NCI-H1092 (cell line): Measurements from ENCODE around the gene HELZ.
"Not testable (repeated sequence)": the region's sequence is repeated elsewhere in the genome, so short reads cannot be mapped to it uniquely, and the experiment has no call there.

Experiments used
- DNase-seq: peaks from one replicate; lab custom pipeline; 2025; lab: John Stamatoyannopoulos, UW

The HELZ gene

GRCh38 chr17:67051155-67051538 is 193.8 kb downstream of the HELZ start:
- no peak for DNase-seq

- no peak for DNase-seq
These were observed 194.4 kb downstream of the HELZ start for GRCh38 chr17:67050471-67051154.

- DNase-seq, result no peak
These were observed 194.9 kb downstream of the HELZ start for GRCh38 chr17:67050066-67050465.

GRCh38 chr17:67049025-67049739 is 195.8 kb downstream of the HELZ start:
- DNase-seq, result no peak

- DNase-seq, result no peak
These were observed 197.6 kb downstream of the HELZ start for GRCh38 chr17:67047382-67047781.

- no peak for DNase-seq
These were observed 198.6 kb downstream of the HELZ start for GRCh38 chr17:67046398-67046797.

- DNase-seq, result no peak
These were observed 200.1 kb downstream of the HELZ start for GRCh38 chr17:67044940-67045339.

- no peak for DNase-seq
These were observed 200.8 kb downstream of the HELZ start, which contains the start of gene CACNG1 for GRCh38 chr17:67044016-67044772. Gene CACNG1, plus strand, starts transcription at chr17:67044554. Its CDS starts 107 bp downstream, at chr17:67044661.

- DNase-seq, result no peak
These were observed 201.7 kb downstream of the HELZ start for GRCh38 chr17:67043283-67043682.

GRCh38 chr17:67041941-67042899 is 202.8 kb downstream of the HELZ start:
- no peak for DNase-seq

GRCh38 chr17:67041531-67041930 is 203.5 kb downstream of the HELZ start:
- DNase-seq, result no peak

- not testable (repeated sequence) for DNase-seq
These were observed 203.9 kb downstream of the HELZ start for GRCh38 chr17:67041119-67041518.

GRCh38 chr17:67040652-67041051 is 204.3 kb downstream of the HELZ start:
- DNase-seq, result no peak

- no peak for DNase-seq
These were observed 206.1 kb downstream of the HELZ start for GRCh38 chr17:67038861-67039365.

GRCh38 chr17:67035131-67036083 is 209.6 kb downstream of the HELZ start:
- DNase-seq, result no peak

GRCh38 chr17:67033613-67034012 is 211.4 kb downstream of the HELZ start:
- DNase-seq, result no peak

GRCh38 chr17:67032985-67033384 is 212.0 kb downstream of the HELZ start:
- DNase-seq, result no peak

- no peak for DNase-seq
These were observed 212.6 kb downstream of the HELZ start for GRCh38 chr17:67032382-67032781.

GRCh38 chr17:67030641-67031040 is 214.4 kb downstream of the HELZ start:
- DNase-seq, result no peak

GRCh38 chr17:67027031-67027628 is 217.9 kb downstream of the HELZ start:
- no peak for DNase-seq
